Stimulated activated CD4-positive, alpha-beta T cell treated with anti-CD3 and anti-CD28 coated beads, Interleukin-1b, Interleukin-23, amount 100 ng/mL, for 48 hours (primary cell): ENCODE results near the gene TSSK3.
A peak's percentile ranks its signal among the peaks of the same experiment; 100 is the strongest.
"Not testable (repeated sequence)": the region's sequence is repeated elsewhere in the genome, so short reads cannot be mapped to it uniquely, and the experiment has no call there.

ENCODE experiments used
- DNase-seq: peaks from one replicate; pipeline ENCODE4 v3.0.0-alpha.2; 2020

TSSK3 gene

DNA sequence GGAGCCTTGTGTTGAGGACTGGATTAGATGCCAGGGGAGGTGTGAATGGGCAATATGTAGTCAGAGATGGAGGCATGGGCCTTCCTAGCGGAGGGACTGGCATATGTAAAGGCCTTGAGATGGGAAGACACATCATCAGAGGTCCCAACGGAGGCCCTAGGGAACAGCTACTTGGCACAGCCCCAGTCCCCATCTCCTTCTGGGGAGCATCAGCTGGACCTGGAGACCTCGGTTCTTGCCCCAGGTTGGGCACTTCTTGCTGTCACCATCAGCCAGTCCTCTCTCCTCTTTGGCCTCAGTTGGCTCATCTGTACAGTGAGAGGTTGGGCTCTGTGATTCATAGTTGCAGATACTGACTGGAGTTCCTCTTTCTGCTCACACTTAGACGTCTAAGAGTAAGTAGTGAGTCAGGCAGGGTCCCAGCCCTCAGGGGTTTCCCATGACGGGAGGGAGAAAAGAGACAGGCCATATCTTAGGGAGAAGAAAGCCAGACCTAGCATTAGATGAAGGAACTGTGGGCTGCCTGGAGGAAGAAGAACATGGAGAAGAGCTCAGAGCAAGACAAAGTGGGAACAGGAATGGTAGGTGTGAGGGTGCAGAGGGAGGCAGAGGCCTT lies 22.9 kb upstream of the TSSK3 start:
- peak; percentile 66 for DNase-seq

DNA sequence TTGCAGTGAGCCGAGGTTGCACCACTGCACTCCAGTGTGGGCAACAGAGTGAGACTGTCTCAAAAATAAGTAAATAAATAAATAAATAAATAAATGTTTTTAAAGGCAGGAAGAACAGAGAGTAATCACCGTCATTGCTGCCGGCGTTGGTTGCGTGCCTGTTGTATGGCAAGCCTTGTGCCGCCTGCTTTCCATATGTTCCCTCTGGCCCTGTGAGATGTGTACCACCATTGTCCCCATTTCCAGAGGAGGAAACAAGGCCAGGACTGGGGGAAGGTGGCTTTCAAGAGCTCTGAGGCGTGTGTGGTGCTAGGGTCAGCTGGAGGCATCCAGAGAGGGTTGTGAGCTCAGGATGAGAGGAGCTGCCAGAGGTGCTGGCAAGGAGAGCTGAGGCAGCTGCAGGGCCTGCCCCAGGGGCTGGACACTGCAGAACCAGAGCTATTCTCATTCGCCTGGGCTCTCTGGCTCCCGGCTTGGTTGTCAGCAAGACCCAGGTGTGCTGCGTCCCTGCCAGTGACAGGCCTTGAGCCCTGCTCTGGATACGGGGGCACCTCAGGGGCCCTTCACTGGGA lies 21.1 kb upstream of the TSSK3 start:
- DNase-seq = no peak

DNA sequence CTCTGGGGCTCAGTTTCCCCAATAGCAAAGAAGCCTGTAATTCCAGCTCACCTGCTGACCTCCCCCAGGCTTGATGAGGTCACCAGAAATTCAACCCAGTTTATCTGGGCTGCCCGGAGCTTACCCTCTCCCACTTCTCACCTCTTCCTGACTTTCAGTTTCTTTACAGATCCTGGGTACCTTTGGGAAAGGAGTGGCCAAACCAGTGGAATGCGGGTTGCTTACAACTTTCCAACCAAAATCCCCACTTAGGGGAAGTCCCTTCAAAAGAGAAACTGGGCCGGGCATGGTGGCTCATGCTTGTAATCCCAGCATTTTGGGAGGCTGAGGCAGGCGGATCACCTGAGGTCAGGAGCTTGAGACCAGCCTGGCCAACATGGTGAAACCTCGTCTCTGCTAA lies 20.4 kb upstream of the TSSK3 start:
- DNase-seq = no peak

- no peak for DNase-seq
Measured at GRCh38 chr1:32342704-32343103, 19.6 kb upstream of the TSSK3 start.

DNA sequence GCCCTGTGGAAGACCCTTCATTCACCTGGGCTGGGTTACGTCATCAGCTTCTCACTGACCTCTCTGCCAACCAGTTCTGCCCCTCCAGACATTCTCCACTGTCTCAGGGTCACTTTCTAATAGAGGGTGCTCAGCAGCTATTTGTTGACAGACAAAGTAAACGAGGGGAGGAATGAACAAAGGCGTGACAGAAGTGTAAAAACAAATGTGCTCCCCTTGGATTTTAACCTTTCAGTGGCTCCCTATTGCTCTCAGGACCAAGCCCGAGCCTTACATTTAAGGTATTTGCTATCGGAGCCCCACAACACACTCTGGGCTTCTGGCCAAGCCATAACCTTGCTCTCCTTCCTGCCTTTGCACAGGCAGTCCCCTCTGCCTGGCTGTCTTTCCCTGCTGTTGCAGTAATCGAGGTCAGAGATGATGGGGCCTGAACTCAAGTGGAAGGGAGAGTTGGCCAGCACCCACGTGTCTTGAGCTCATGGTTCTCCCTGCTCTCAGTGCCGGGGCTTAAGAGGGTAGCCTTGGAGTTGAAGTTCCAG lies 17.0 kb upstream of the TSSK3 start:
- DNase-seq = no peak

GRCh38 chr1:32346532-32347157 lies 15.7 kb upstream of the TSSK3 start:
- no peak for DNase-seq

GRCh38 chr1:32349211-32349708 lies 13.1 kb upstream of the TSSK3 start:
- DNase-seq = no peak

GRCh38 chr1:32350785-32351398 lies 11.4 kb upstream of the TSSK3 start:
- peak; percentile 82 for DNase-seq

- DNase-seq = peak; percentile 92
Measured at GRCh38 chr1:32351399-32352238, 10.7 kb upstream of the TSSK3 start.

- DNase-seq = no peak
Measured at GRCh38 chr1:32352239-32352745, 10.0 kb upstream of the TSSK3 start.

DNA sequence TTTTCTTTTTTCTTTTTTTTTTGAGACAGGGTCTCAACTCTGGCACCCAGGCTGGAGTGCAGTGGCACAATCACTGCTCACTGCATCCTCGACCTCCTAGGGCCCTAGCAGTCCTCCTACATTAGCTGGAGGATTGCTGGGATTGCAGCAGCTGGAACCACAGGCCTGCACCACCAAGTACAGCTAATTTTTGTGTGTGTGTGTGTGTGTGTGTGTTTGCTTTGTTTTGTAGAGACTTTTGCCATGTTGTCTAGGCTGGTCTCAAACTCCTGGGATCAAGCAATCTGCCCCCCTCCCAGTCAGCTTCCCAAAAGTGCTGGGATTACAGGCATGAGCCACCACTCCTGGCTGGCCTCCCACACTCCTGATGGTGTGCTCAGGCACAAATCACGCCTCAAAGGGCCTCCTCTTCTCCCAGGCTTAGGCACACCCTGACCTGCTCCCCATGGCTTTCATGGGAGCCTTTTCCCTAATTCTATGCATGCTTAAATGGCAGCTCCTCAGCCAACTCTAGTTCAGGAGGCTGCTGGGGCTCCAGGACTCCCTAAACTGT lies 9.4 kb upstream of the TSSK3 start:
- DNase-seq = no peak

GRCh38 chr1:32353431-32353830 lies 8.9 kb upstream of the TSSK3 start:
- DNase-seq = no peak

- no peak for DNase-seq
Measured at GRCh38 chr1:32353886-32354570, 8.3 kb upstream of the TSSK3 start.

- not testable (repeated sequence) for DNase-seq
Measured at GRCh38 chr1:32355778-32356177, 6.6 kb upstream of the TSSK3 start.

DNA sequence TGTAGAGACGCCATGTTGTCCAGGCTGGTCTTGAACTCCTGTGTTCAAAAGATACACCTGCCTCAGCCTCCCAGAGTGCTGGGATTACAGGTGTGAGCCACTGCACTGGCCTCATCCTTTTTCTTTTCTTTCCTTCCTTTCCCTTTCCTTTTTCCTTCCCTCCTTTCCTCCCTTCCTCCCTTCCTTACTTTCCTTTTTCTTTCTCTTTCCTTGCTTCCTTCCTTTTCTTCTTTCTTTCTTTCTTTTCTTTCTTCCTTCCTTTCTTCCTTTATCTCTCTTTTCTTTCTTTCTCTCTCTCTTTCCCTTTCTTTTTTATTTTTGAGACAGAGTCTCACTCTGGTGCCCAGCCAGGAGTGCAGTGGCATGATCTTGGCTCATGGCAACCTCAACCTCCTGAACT lies 5.9 kb upstream of the TSSK3 start:
- DNase-seq = no peak

GRCh38 chr1:32357614-32358013 lies 4.7 kb upstream of the TSSK3 start:
- no peak for DNase-seq

- DNase-seq = no peak
Measured at GRCh38 chr1:32358435-32358834, 3.9 kb upstream of the TSSK3 start.

GRCh38 chr1:32361308-32361673 lies 1.0 kb upstream of the TSSK3 start:
- no peak for DNase-seq

GRCh38 chr1:32361674-32362473 lies 465 bp upstream of the TSSK3 start:
- DNase-seq = peak; percentile 27

- DNase-seq = no peak
Measured at GRCh38 chr1:32363713-32364112, 1.4 kb downstream of the TSSK3 start.

DNA sequence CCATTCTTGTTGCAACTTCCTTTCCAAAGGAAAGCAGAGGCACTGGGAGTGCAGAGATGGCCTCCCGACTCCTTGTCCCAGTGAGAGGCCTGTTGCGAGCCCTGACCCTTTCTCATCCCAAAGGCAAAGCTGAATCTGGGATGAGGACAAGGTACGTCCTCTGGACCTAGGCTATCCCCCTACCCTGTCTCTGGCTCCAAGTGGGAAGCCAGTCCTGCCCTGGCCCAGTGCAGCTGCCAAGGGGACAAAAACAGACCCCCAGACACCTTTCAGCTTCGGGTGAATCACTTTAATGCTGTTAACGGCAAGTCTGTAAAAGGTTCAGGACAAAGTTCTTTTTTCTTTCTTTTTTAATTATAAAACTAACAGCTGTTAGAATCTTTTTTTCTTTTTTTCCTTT lies 2.5 kb downstream of the TSSK3 start:
- no peak for DNase-seq
